ENCODE measurements around the gene TSPAN12.
"Not testable (repeated sequence)": the region's sequence is repeated elsewhere in the genome, so short reads cannot be mapped to it uniquely, and the experiment has no call there.

TSPAN12 gene

DNA sequence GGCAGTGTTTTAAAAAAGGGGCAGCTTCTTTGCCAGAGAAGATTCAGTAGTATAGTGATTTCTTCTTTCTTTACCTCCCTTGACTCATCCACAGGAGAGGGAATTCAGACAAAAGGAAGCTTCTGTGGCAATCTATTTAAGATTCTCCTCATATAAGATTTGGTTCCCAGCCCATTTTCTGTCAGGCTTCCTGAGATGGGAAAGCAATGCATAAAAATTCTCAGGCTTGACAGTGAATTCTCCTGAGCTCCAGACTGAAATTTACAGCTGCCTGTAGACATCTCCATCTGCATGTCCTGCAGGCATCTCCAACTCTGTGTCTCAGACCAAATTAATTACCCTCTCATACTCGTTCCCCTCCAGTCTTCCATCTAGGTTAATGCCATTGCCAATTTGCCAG, 72.8 kb downstream of the TSPAN12 start:
- no peak for TF ChIP-seq CTCF (IDR thresholded peaks at IDR 0.05; ENCODE audit: low read depth, low read length)
- H3K4me3 ChIP-seq (replicated peaks in 1 of 2; ENCODE audit: low read depth in 2 of 2, low read length in 2 of 2) = no peak overlapping the region
- DNase-seq (ENCODE audit: low read depth in 2 of 2) = no peak

GRCh38 chr7:120783721-120784120, 74.2 kb downstream of the TSPAN12 start:
- TF ChIP-seq CTCF (IDR thresholded peaks at IDR 0.05; ENCODE audit: low read depth, low read length) = no peak
- no peak for DNase-seq (ENCODE audit: low read depth in 2 of 2)
- no peak overlapping the region for H3K4me3 ChIP-seq (replicated peaks in 1 of 2; ENCODE audit: low read depth in 2 of 2, low read length in 2 of 2)

DNA sequence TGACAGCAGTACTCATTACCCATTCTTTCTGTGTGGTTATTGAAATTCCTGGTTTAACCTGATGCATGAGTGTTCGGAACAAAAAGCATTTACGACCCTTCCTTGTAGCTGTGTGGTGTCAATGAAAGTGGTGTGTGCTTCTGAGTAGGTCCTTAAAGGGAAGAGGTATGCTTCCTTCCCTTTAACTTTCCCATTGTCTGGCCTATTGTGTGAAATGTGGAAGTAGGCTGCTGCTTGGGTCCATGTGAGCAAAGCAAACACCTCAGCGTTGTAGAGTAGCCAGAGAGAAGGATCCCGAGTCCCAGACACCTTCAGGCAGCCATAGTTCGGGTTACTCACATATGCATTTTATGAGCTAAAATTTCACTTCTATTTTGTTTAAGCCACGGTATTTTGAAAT, 74.7 kb downstream of the TSPAN12 start:
- no peak for TF ChIP-seq CTCF (IDR thresholded peaks at IDR 0.05; ENCODE audit: low read depth, low read length)
- no peak for DNase-seq (ENCODE audit: low read depth in 2 of 2)
- no peak overlapping the region for H3K4me3 ChIP-seq (replicated peaks in 1 of 2; ENCODE audit: low read depth in 2 of 2, low read length in 2 of 2)

DNA sequence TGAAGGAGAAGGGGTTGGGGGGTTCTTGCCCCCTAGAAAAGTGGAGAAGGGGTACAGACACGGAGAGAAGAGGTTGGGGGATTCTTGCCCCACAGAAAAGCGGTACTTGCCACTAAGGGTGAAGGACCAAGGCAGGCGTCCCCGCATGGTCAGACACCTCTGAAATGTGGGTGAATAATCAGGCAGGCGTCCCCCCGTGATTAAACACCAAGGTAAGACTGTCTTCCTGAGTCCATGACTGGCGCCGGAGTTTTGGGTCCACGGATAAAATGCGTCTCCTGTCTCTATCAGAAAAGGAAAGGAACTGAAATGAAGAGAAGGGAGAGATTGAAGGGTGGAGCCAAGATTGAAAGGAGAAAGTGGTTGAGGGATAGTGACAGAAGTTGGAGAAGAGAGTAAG, 76.0 kb downstream of the TSPAN12 start:
- H3K4me3 ChIP-seq (replicated peaks in 1 of 2; ENCODE audit: low read depth in 2 of 2, low read length in 2 of 2); DNase-seq (ENCODE audit: low read depth in 2 of 2): not testable (repeated sequence)

DNA sequence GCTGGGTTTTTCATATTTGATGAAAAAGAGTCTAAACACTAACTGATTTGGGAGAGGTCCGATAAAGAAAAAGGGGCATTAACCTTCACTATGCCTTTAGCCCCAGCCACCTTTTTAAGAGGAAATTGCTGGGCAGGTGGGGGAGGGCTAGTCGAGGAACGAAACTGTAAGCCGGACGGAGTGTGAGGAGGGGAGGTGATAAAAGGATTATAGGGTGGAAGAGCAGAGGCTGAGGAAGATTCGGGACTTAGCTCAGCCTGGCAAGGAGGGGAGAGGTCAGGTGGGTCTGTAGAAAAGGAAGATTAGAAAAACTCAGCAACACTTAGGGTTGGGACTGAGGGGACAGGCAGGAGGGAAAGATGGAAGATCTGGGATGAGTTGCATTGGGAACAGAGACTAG, 77.0 kb downstream of the TSPAN12 start:
- H3K4me3 ChIP-seq (replicated peaks in 1 of 2; ENCODE audit: low read depth in 2 of 2, low read length in 2 of 2) = no peak overlapping the region
- no peak for DNase-seq (ENCODE audit: low read depth in 2 of 2)
- no peak for TF ChIP-seq CTCF (IDR thresholded peaks at IDR 0.05; ENCODE audit: low read depth, low read length)

- not testable (repeated sequence) for H3K4me3 ChIP-seq (replicated peaks in 1 of 2; ENCODE audit: low read depth in 2 of 2, low read length in 2 of 2); DNase-seq (ENCODE audit: low read depth in 2 of 2)
Measured at GRCh38 chr7:120780451-120780850, 77.5 kb downstream of the TSPAN12 start.

GRCh38 chr7:120779078-120779477, 78.9 kb downstream of the TSPAN12 start:
- not testable (repeated sequence) for H3K4me3 ChIP-seq (replicated peaks in 1 of 2; ENCODE audit: low read depth in 2 of 2, low read length in 2 of 2); DNase-seq (ENCODE audit: low read depth in 2 of 2)

DNA sequence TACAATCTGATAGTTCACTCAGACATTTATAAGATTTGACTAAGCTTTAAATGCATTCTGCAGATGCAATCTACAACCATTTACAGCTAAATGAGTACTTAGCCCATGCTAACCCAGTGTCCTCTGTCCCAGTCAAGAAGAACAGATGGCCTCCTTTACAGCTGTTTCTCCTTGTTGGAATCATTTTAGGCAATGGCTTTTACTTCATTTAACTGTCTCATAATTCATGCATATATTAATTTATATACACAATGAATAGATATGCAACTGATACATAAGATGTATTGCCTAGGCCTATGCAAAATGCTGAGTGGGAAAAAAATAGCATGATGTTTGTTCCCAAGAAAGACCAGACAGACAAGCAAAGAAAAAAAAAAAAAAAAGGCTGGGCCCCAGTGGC, 82.2 kb downstream of the TSPAN12 start:
- no peak for DNase-seq (ENCODE audit: low read depth in 2 of 2)
- no peak for TF ChIP-seq CTCF (IDR thresholded peaks at IDR 0.05; ENCODE audit: low read depth, low read length)
- H3K4me3 ChIP-seq (replicated peaks in 1 of 2; ENCODE audit: low read depth in 2 of 2, low read length in 2 of 2) = no peak overlapping the region

DNA sequence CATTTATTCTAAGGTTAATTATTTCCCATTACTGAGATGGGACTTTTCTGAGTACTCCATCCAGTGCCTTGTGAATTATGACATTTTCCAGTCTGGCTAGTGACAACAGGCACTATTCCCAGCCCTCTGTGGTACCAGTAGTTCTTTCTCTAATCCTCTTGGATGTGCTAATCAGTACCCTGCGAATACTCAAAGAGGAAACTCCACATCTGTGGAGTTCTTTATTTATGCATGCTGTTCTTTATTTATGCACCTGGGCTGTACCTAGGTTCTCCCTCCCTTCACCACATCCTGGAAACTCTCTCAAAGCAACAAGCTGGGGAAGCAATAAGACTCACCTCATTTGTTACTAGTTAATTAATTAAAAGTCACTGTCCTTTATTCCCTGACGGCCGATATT, 83.5 kb downstream of the TSPAN12 start:
- no peak overlapping the region for H3K4me3 ChIP-seq (replicated peaks in 1 of 2; ENCODE audit: low read depth in 2 of 2, low read length in 2 of 2)
- no peak for DNase-seq (ENCODE audit: low read depth in 2 of 2)
- TF ChIP-seq CTCF (IDR thresholded peaks at IDR 0.05; ENCODE audit: low read depth, low read length) = no peak
